Activated B cell treated with CpG ODN at 0.5 μM for 24 hours (primary cell): ENCODE measurements around the gene ALG1. TPM values are rescaled to one million over a fixed set of nuclear protein-coding genes. Genes with fewer than 3 reads are reported as not detected.
"Not testable (repeated sequence)": the region's sequence is repeated elsewhere in the genome, so short reads cannot be mapped to it uniquely, and the experiment has no call there.

Source experiments
- ATAC-seq: fragments of 200-7000 bp; cut with Tn5 transposase; one replicate; pipeline ENCODE4 v1.10.0; 2021; ENCODE audit warnings: low read depth, mild to moderate bottlenecking, moderate library complexity
- CTCF ChIA-PET: fragments of 350-600 bp; sonication (Branson Sonifier 250); formaldehyde crosslinking; loops from one replicate; lab custom pipeline; 2021; ENCODE audit warnings: antibody characterized with exemption; lab: Charles Lee
- POLR2A ChIA-PET: fragments of 350-600 bp; sonication (Branson Sonifier 250); formaldehyde crosslinking; loops from one replicate; lab custom pipeline; 2021; ENCODE audit warnings: antibody characterized with exemption; lab: Charles Lee
- DNase-seq: peaks from one replicate; pipeline ENCODE4 v3.0.0; 2022
- H3K27ac Mint-ChIP-seq: one replicate; pipeline ENCODE4 v1.8.0; 2020; ENCODE audit warnings: mixed read lengths
- H3K27me3 Mint-ChIP-seq: one replicate; pipeline ENCODE4 v1.8.0; 2021; ENCODE audit warnings: mixed read lengths
- H3K36me3 Mint-ChIP-seq: one replicate; pipeline ENCODE4 v1.8.0; 2021; ENCODE audit warnings: low read depth, mixed read lengths
- H3K4me1 Mint-ChIP-seq: one replicate; pipeline ENCODE4 v1.8.0; 2021; ENCODE audit warnings: mixed read lengths
- H3K4me3 Mint-ChIP-seq: one replicate; pipeline ENCODE4 v1.8.0; 2020; ENCODE audit warnings: mild to moderate bottlenecking, mixed read lengths
- H3K9me3 Mint-ChIP-seq: one replicate; pipeline ENCODE4 v1.8.0; 2020; ENCODE audit warnings: mixed read lengths
- intact Hi-C: fragments of 100-400 bp; cut with micrococcal nuclease; formaldehyde crosslinking; loops from one replicate; pipeline ENCODE4 v1.15.1; 2024
- total RNA-seq: library from RNA; stranded (reverse); gene quantifications from 2 replicates; pipeline ENCODE4 v1.2.3, GENCODE V29; 2022
- TF ChIP-seq, protein P1 (sequence below): fragments of 200-600 bp; IDR thresholded peaks from one replicate; pipeline ENCODE4 v1.8.0; 2022; ENCODE audit warnings: antibody characterized with exemption, mild to moderate bottlenecking

Gene ALG1
- total RNA-seq, 1 donor from 2014 or later = 28.2 TPM

GRCh38 chr16:5078626-5079025 is 7.0 kb downstream of the ALG1 start:
- Mint-ChIP-seq H3K9me3 (no peaks in the 10 kb centered on the region), H3K36me3 (peaks cover 73% of the 10 kb centered on the region), H3K27me3 (no peaks in the 10 kb centered on the region), H3K4me1 (no peaks in the 10 kb centered on the region), H3K27ac (no peak overlapping the region), H3K4me3 (no peak overlapping the region)
- intact Hi-C loops = no loop called here
- TF ChIP-seq, protein P1, sequence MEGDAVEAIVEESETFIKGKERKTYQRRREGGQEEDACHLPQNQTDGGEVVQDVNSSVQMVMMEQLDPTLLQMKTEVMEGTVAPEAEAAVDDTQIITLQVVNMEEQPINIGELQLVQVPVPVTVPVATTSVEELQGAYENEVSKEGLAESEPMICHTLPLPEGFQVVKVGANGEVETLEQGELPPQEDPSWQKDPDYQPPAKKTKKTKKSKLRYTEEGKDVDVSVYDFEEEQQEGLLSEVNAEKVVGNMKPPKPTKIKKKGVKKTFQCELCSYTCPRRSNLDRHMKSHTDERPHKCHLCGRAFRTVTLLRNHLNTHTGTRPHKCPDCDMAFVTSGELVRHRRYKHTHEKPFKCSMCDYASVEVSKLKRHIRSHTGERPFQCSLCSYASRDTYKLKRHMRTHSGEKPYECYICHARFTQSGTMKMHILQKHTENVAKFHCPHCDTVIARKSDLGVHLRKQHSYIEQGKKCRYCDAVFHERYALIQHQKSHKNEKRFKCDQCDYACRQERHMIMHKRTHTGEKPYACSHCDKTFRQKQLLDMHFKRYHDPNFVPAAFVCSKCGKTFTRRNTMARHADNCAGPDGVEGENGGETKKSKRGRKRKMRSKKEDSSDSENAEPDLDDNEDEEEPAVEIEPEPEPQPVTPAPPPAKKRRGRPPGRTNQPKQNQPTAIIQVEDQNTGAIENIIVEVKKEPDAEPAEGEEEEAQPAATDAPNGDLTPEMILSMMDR = no peak
- ChIA-PET CTCF (no interaction called here), POLR2A (no interaction called here)
- DNase-seq = no peak
- ATAC-seq = no peak

DNA sequence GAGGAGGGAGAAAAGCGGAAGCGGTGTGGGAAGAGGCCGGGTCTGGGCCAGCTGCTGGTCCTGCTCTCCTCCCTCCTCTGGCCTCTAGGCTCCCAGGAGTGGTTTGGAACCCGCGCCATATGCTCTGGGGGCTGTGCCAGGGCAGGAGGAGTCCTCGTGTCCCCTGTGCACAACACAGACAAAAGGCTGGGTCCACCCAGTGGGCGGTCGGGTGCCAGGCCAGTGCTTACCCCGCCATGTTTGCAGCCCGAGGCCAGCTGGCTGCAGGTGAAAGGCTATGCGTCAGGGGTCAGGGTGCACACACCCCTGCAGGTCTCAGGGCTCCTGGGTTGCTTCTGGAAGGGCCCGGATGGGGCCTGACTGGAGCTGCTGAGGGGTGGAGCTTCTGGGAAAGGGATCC is 8.8 kb downstream of the ALG1 start:
- H3K27ac Mint-ChIP-seq, H3K27me3 Mint-ChIP-seq, H3K4me1 Mint-ChIP-seq, H3K9me3 Mint-ChIP-seq, DNase-seq, H3K4me3 Mint-ChIP-seq, POLR2A ChIA-PET, CTCF ChIA-PET, ATAC-seq, intact Hi-C loops: not testable (repeated sequence)
- peaks cover 79% of the 10 kb centered on the region for H3K36me3 Mint-ChIP-seq

- POLR2A ChIA-PET, ATAC-seq, CTCF ChIA-PET, H3K27me3 Mint-ChIP-seq, intact Hi-C loops, H3K9me3 Mint-ChIP-seq, H3K4me3 Mint-ChIP-seq, DNase-seq, H3K4me1 Mint-ChIP-seq, H3K27ac Mint-ChIP-seq: not testable (repeated sequence)
- H3K36me3 Mint-ChIP-seq = peaks cover 78% of the 10 kb centered on the region
Measured at GRCh38 chr16:5080996-5081395, 9.4 kb downstream of the ALG1 start.

DNA sequence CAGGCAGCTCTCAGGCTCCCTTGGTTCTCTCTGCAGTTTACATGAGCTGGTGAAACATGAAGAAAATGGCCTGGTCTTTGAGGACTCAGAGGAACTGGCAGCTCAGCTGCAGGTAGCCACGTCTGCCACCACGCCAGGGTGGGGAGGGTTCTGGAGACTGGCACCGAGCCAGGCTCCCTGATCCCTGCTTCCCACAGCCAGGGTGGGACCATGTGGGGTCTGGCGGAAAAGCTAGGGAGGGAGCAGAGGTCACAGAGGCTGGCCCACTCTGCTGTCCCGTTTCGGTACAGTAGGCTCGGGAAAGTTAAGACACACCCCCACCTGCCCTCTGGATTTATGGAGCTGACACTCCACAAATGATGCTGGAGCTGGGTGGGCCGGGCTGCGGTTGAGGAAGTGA is 12.0 kb downstream of the ALG1 start:
- intact Hi-C loops, DNase-seq, H3K27ac Mint-ChIP-seq, POLR2A ChIA-PET, H3K27me3 Mint-ChIP-seq, ATAC-seq, H3K4me1 Mint-ChIP-seq, H3K9me3 Mint-ChIP-seq, H3K4me3 Mint-ChIP-seq: not testable (repeated sequence)
- H3K36me3 Mint-ChIP-seq = peaks cover 77% of the 10 kb centered on the region
- CTCF ChIA-PET = interaction anchor here (1.3 kb wide), 1 partner anchor 237 kb away, joined by 4 read pairs; the partner anchor contains the start of genes GLYR1 and UBN1

- H3K27me3 Mint-ChIP-seq, H3K4me3 Mint-ChIP-seq, POLR2A ChIA-PET, H3K9me3 Mint-ChIP-seq, ATAC-seq, DNase-seq, intact Hi-C loops, H3K27ac Mint-ChIP-seq, H3K4me1 Mint-ChIP-seq: not testable (repeated sequence)
- H3K36me3 Mint-ChIP-seq = peaks cover 76% of the 10 kb centered on the region
- CTCF ChIA-PET = interaction anchor here (0.6 to 1.3 kb wide), 4 partner anchors 28 to 608 kb away, joined by 3 to 5 read pairs (median 4); partner anchors contain the start of genes GLYR1, HMOX2 and UBN1
Measured at GRCh38 chr16:5084099-5084731, 12.6 kb downstream of the ALG1 start.

GRCh38 chr16:5084802-5085201 is 13.2 kb downstream of the ALG1 start:
- H3K9me3 Mint-ChIP-seq, POLR2A ChIA-PET, intact Hi-C loops, H3K4me3 Mint-ChIP-seq, ATAC-seq, H3K4me1 Mint-ChIP-seq, H3K27me3 Mint-ChIP-seq, H3K27ac Mint-ChIP-seq: not testable (repeated sequence)
- CTCF ChIA-PET = interaction anchor here (0.6 to 1.3 kb wide), 4 partner anchors 28 to 609 kb away, joined by 3 to 5 read pairs (median 4); partner anchors contain the start of genes GLYR1, HMOX2 and UBN1
- H3K36me3 Mint-ChIP-seq = peaks cover 75% of the 10 kb centered on the region
- peak; percentile 25 for DNase-seq

DNA sequence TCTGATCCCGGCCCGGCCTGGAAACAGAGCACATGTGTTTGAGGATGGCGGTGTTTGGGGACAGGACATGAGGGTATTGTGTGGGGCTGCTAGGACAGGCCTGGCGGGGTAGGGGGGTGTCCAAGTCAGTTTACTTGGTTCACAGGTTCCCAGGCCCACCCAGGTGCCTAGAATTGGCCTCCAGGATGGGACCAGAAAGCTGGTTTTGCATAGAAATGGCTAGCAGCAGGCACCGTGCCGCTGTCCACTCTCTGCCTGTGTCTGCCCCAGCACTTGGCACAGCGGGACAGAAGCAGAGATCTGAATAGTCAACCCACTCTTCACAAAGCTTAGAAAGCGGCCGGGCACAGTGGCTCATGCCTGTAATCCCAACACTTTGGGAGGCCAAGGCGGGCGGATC is 14.1 kb downstream of the ALG1 start:
- intact Hi-C loops, H3K27me3 Mint-ChIP-seq: not testable (repeated sequence)

GRCh38 chr16:5088086-5088790 is 16.6 kb downstream of the ALG1 start:
- H3K27ac Mint-ChIP-seq, H3K4me1 Mint-ChIP-seq, H3K27me3 Mint-ChIP-seq, CTCF ChIA-PET, POLR2A ChIA-PET, H3K4me3 Mint-ChIP-seq, ATAC-seq, H3K9me3 Mint-ChIP-seq, DNase-seq, intact Hi-C loops: not testable (repeated sequence)
- H3K36me3 Mint-ChIP-seq = peaks cover 66% of the 10 kb centered on the region

More for the DNA sequence above, 14.1 kb downstream of the ALG1 start:
- CTCF ChIA-PET, H3K4me3 Mint-ChIP-seq, H3K9me3 Mint-ChIP-seq, H3K4me1 Mint-ChIP-seq, H3K27ac Mint-ChIP-seq, ATAC-seq, DNase-seq: not testable (repeated sequence)
- H3K36me3 Mint-ChIP-seq = peaks cover 76% of the 10 kb centered on the region
- POLR2A ChIA-PET = interaction anchor here (0.6 kb wide), 1 partner anchor 192 kb away, joined by 5 read pairs; no protein-coding TSS in a partner anchor

DNA sequence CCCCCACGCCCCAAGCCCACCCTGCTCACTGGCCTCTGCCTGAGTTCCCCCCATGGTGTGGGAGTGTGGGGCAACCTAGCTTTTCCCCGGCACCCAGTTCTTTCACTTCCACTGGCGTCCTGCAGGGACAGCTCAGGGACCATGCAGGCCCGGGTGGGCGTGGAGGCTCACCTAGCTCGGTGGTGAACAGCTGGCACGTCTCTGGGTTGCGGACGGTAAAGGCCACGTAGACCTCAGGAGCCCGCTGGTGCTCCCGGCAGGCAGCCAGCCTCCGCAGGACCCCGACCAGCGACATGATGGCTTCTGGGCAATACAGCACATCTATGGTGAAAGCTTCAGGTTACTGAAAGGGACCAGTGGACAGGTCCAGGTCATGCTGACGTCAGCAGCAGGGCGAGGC is 17.3 kb downstream of the ALG1 start:
- H3K9me3 Mint-ChIP-seq, H3K4me3 Mint-ChIP-seq, intact Hi-C loops, H3K27me3 Mint-ChIP-seq, H3K27ac Mint-ChIP-seq, H3K4me1 Mint-ChIP-seq, ATAC-seq, POLR2A ChIA-PET, DNase-seq, CTCF ChIA-PET: not testable (repeated sequence)
- H3K36me3 Mint-ChIP-seq = peaks cover 66% of the 10 kb centered on the region

DNA sequence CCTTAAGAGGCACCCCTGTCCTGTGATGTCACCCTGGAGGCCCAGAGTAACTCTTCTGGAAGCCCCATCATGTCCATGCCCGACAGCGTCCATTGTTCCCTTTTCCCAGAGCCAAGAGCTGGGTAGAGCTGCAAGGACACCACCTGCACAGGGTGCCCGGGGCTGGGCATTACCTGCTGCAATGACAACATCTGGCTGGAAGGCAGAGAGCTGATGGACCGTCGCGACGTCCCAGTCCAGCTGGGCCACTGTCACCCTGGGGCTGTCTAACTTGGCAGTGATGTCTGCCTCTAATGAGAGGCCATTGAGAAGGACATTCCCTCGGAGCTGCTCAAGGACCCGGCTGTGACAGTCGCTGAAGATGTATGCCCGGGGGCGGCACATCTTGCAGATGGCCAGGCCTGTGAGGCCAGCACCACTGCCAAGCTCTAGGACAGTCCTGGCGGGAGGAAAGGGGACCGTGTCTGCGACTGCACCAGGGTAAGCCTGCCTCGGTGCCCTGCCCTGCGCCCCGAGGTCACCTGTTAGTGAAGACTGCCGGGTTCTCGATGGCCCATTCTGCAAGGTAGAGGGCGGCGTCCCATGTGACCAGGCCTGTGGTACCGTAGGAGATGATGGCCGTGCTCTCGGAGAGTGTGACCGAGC is 18.4 kb downstream of the ALG1 start:
- H3K9me3 Mint-ChIP-seq, POLR2A ChIA-PET, H3K27ac Mint-ChIP-seq, H3K4me1 Mint-ChIP-seq, CTCF ChIA-PET, DNase-seq, ATAC-seq, H3K4me3 Mint-ChIP-seq, H3K27me3 Mint-ChIP-seq: not testable (repeated sequence)
- peaks cover 56% of the 10 kb centered on the region for H3K36me3 Mint-ChIP-seq
- intact Hi-C loops = loop anchor here (5.0 kb wide), 2 partner anchors 133 to 583 kb away; partner anchors contain the start of gene SEC14L5
